HG02759 (cell line): ENCODE results near the gene ITPK1.

Experiments
- ATAC-seq: cut with Tn5 transposase; IDR thresholded peaks from one replicate; pipeline ENCODE4 v1.9.1; 2021; ENCODE audit warnings: mild to moderate bottlenecking, moderate library complexity; ENCODE audit not compliant: unreplicated experiment

The ITPK1 gene

DNA sequence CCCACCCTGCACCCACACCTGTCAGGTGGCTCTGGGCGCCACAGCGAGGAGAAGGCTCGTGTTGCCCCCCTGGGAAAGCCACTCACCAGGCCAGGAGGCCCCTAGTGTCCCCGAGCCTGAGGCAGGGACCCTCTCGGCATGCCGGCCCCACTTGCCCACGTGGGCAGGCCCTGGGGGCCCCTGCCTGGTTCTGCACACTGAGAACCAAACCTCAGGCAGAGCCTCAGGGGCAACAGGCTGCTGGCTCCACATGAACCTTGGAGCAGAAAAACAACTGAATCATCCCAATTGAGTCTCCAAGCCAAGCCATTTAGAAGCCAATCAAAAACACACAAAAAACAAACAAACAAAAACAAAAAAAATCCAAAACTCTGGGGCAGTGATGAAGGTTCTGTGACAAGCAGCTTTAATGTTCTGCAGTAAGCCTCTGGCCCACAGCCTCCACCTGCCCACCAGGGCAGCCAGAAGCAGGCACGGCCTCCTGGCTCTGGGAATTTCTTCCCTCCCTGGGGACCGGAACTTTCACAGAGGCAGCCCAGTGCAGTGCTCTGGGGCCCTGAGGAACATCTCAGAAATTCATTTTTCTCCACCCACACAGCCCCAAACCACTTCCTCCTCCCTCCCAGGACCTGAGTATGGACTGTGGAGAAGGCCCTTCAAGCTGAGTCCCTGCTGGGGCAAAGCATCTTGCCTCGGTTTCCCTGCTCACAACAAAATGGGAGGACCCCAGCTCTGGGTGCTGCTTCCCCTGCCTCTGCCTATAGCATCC, 102.6 kb downstream of the ITPK1 start:
- peak; percentile 68 for ATAC-seq

DNA sequence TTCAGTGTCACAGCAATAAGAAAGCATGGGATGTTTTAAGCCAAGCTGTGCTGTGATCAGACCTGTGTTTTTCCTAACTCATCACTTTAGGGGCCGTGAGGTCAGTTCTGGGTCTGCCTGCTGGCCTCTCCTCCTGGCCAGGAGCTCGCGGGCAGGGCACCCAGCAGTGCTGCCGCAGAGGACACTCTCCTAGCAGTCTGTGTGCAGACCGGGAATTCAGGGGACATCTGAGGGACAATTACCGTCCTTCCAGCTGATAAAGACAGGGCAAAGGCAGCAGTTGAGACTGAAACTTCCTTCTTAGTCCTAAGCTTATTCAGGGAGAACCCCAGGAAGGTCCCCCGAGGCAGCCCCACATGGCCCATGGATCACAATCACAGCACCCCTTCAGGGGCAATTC, 103.2 kb downstream of the ITPK1 start:
- ATAC-seq = no peak

GRCh38 chr14:93011650-93012325, 103.9 kb downstream of the ITPK1 start:
- ATAC-seq = no peak

DNA sequence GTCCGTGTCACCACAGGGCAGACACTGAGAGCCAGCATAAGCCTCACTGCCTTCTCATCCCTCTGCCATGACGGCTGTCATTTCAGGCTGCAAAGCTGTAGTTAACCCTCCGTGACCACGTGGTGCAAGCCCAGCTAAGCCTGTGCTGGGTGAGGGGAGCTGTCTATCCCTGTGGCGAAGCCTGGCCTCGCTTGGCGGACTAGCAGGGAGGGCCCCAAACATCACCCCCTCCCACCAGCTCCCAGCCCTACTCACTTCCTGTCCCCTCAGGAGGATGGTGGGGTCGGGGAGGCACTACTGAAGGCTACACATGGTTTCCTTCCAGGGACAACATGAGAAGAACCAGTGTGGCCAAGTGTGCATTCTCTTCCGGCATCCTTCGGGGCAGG, 104.6 kb downstream of the ITPK1 start:
- no peak for ATAC-seq

GRCh38 chr14:93010522-93011140, 105.1 kb downstream of the ITPK1 start:
- ATAC-seq = no peak

DNA sequence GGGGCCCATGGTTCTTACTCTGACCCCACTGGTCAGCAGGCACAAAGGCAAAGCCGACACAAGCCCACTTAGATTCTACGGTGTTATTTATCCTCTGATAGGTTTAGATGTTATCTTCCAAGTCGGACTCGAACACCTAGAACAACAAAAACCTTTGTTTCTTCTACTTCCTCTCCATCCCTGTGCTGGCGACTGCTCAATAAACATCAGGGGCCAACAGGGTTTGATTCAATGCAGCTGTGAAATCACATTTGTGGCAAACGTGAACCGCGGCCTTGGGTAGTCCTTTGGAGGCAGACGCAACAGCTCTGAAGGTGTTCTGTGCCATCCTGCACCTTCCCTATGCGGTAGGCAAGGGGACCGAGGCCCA, 105.6 kb downstream of the ITPK1 start:
- ATAC-seq = no peak

- ATAC-seq = no peak
These were observed 106.1 kb downstream of the ITPK1 start for GRCh38 chr14:93009471-93010129.

DNA sequence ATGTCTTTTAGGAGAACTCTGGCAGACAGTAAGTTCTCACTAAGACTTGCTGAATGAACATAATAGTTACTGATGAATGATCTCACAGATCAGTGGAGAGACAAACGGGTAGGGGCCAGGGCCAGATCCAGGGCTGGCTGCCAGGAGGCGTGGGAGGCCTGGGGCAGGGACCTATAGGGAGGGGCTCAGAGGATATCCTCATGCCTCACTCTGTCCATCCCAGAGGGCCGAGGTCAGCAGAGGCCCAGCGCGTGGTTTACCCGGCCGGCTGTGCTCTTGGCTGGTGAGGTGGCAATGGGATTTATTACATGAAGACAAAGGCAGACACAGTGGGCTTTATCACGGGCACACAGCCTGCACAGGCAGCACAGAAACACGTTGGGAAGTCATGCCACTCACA, 107.3 kb downstream of the ITPK1 start:
- no peak for ATAC-seq

GRCh38 chr14:93007225-93007997, 108.3 kb downstream of the ITPK1 start:
- peak; percentile 67 for ATAC-seq

- no peak for ATAC-seq
These were observed 109.1 kb downstream of the ITPK1 start for GRCh38 chr14:93006567-93007051.

GRCh38 chr14:93005838-93006237, 109.9 kb downstream of the ITPK1 start:
- no peak for ATAC-seq

- ATAC-seq = no peak
These were observed 110.5 kb downstream of the ITPK1 start for GRCh38 chr14:93005135-93005813.

- ATAC-seq = no peak
These were observed 111.0 kb downstream of the ITPK1 start for GRCh38 chr14:93004699-93005082.

GRCh38 chr14:93003945-93004698, 111.6 kb downstream of the ITPK1 start:
- ATAC-seq = no peak

GRCh38 chr14:93002851-93003298, 112.8 kb downstream of the ITPK1 start:
- ATAC-seq = no peak

- ATAC-seq = no peak
These were observed 113.7 kb downstream of the ITPK1 start for GRCh38 chr14:93002049-93002448.

DNA sequence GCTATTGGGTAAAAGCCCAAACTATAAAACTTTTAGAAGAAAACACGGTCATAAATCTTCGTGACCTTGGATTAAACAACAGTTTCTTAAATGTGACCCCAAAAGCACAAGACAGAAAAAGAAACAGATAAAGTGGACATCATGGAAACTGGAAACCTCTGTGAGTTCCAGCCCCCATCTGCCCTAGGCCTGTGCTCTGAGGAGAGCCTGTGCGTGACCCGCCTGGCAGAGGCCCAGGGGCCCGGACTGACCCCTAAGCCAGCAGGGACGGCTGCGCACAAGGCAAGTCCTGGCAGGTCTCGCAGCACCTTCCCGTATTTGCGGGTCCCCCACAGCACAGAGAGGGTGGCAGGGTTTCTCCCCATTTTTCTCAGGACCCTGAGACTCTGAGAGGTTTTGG, 116.8 kb downstream of the ITPK1 start:
- no peak for ATAC-seq

DNA sequence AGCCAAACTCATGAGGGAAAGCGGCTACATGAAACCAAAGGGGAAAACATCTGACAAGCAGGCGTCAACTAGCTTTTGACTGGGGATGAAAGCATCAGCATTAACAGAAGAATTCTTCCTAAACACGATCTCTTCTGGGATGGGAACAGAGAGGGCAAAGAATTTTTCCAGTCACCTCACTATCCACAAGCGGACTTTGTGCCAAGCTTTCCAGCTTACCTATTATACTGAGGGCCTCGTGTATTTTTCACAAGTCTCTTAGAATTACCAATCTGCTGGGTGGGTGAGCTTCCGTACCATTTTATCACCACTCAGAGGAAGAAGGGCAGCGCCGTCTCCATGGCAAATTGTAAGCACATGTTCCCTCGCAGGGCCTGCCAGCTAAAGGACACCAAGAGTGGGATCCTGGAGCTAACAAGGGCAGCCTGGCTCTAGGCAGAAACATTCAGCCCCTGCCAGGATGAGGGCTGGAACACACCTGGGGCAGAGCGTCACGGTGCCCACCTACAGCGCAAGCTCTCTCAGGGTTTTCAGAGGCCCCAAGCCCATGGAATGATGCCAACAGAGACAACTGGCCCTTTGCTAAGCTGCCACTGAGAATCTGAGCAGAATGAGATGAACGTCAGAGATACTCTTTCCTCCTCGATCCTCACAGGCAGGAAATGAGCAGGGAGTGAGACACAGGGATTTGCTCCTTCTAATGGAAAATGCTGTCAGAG, 118.2 kb downstream of the ITPK1 start:
- ATAC-seq = no peak

DNA sequence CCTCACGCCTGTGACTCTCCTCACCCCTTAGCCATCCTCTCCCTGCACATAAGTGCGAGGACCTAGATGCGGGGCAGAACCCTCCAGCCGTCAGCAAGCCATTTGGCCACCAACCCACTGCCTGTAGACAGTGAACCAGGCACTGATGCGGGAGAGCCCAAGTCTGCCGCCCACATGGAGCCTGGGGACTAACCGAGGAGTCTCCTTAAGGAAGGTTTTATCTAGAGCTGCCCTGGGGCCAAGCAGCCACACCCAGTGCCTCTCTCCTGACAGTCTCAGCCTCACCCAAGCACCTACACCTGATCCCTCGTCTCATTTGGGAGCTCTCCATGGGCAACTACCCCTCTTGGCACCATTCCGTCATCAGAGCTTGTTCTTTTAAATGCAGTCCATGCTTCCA, 120.1 kb downstream of the ITPK1 start:
- ATAC-seq = no peak
